ENCODE measurements around the gene SYNE3.

SYNE3 gene, protein sequence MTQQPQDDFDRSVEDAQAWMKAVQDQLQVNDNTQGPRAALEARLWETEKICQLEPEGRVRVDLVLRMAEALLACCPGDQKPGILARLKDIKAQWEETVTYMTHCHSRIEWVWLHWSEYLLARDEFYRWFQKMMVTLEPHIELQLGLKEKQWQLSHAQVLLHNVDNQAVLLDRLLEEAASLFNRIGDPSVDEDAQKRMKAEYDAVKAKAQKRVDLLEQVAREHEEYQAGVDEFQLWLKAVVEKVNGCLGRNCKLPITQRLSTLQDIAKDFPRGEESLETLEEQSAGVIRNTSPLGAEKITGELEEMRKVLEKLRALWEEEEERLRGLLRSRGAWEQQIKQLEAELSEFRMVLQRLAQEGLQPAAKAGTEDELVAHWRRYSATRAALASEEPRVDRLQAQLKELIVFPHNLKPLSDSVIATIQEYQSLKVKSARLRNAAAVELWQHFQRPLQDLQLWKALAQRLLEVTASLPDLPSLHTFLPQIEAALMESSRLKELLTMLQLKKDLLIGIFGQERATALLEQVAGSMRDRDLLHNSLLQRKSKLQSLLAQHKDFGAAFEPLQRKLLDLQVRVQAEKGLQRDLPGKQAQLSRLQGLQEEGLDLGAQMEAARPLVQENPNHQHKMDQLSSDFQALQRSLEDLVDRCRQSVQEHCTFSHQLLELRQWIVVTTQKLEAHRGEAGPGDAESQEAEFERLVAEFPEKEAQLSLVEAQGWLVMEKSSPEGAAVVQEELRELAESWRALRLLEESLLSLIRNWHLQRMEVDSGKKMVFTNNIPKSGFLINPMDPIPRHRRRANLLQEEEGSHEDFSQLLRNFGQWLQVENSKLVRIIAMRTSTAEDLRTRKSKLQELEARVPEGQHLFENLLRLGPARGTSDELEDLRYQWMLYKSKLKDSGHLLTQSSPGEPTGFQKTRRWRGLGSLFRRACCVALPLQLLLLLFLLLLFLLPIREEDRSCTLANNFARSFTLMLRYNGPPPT

DNA sequence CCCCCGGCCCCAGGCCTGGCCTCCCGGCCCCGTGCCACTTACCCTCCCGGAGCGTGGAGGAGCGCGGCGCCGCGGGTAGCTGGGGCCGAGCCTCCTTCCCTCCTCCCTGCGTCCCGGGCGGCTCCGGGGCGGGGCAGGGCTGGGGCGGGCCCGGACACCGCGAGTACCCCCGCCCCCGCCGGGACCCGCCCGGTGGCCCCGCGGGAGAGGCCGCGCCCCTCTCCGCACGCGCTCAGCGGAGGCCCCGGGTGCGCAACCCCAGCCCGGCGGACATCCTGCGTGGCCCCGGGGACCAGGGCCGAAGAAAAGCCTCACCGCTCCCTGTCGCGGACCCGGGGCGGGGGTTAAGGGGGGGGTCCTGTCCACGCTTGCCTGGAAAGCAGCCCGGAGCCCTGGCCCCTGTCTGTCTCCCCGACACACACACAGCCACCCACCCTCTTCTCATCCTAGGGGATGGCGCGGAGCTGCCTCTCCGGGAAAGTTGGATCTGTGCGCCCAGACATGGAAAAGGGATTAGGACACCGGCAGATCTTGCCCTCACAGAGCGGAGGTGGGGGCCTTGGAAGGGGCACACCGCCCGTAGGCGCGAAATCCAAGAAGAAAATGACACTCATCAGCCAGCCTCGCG is at the start of gene SYNE3:
Gene SYNE3, minus strand, starts transcription at position 97 of the 628 bp plus-strand sequence. CDS start 40,829 bp downstream, outside the sequence.
- Histone ChIP-seq H3K27me3 (ENCODE audit: control insufficient read depth, insufficient read depth, low read length) (peaks cover 37% of the 10 kb centered on the region), H3K36me3 (ENCODE audit: control insufficient read depth, insufficient read depth, low read length) (no peaks in the 10 kb centered on the region), H3K9ac (ENCODE audit: low read length) (peak within 1 kb of the TSS; percentile 12), H3K27ac (ENCODE audit: low read depth, low read length) (no peak within 1 kb of the TSS), H3K9me3 (ENCODE audit: control insufficient read depth, insufficient read depth, low read depth, low read length) (no peaks in the 10 kb centered on the region), H3K4me1 (ENCODE audit: control insufficient read depth, insufficient read depth, low read length) (peaks cover 24% of the 10 kb centered on the region), H3K4me3 (ENCODE audit: low read depth, low read length) (peak within 1 kb of the TSS; percentile 57)

DNA sequence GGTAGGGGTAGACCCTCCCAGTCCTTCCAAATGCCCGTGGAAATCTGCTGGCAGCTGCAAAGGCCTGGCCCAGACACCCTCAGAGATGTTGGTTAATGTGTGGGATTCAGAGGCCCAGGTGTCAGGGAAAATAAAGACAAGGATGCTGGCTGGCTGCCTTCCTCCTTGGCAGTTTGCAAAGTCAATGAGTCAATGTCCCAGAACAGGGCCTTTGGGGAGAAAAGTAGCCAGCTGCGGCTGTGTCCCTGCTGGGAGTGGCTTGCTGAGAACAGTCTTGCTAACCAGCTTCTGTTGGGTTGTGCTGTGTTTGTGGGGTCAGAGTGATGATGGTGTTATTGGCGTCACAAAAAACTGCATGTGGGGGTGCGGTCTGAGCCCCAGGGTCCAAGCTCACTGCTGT is 47.6 kb upstream of the SYNE3 start:
- Histone ChIP-seq H3K27ac (ENCODE audit: low read depth, low read length) (no peak overlapping the region), H3K36me3 (ENCODE audit: control insufficient read depth, insufficient read depth, low read length) (no peaks in the 10 kb centered on the region), H3K9ac (ENCODE audit: low read length) (no peak overlapping the region), H3K4me1 (ENCODE audit: control insufficient read depth, insufficient read depth, low read length) (peaks cover 10% of the 10 kb centered on the region), H3K27me3 (ENCODE audit: control insufficient read depth, insufficient read depth, low read length) (peaks cover 3% of the 10 kb centered on the region; the same call in 1 of the 2 replicates), H3K4me3 (ENCODE audit: low read depth, low read length) (no peak overlapping the region), H3K9me3 (ENCODE audit: control insufficient read depth, insufficient read depth, low read depth, low read length) (no peaks in the 10 kb centered on the region)

DNA sequence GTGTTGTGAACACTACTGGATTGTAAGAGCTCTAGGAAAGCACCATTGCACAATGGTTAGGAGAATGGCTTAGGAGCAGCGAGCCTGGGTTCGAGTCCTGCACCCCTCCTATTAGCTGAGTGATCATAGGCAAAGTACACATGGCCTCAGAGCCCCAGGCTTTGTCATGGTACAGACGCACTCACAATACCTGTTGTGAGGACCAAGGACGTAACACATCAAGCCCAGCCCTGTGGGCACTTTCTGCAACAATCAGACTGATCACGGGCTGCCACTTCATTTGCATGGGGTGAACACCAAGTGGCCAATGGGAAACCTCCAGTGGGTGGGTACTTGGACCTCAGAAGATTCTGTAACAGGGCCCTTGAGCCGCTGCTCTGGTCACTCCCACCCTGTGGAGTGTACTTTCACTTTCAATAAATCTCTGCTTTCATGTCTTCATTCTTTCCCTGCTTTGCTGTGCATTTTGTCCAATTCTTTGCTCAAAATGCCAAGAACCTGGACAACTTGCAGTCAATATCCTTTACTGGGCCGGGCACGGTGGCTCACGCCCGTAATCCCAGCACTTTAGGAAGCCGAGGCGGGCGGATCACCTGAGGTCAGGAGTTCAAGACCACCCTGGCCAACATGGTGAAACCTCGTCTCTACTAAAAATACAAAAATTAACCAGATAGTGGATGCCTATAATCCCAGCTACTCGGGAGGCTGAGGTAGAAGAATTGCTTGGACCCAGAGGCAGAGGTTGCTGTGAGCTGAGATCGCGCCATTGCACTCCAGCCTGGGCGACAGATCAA is 46.6 kb upstream of the SYNE3 start:
- peaks cover 10% of the 10 kb centered on the region for H3K4me1 ChIP-seq (ENCODE audit: control insufficient read depth, insufficient read depth, low read length)
- peaks cover 3% of the 10 kb centered on the region; the same call in 1 of the 2 replicates for H3K27me3 ChIP-seq (ENCODE audit: control insufficient read depth, insufficient read depth, low read length)
- no peak overlapping the region for H3K27ac ChIP-seq (ENCODE audit: low read depth, low read length)
- H3K9me3 ChIP-seq (ENCODE audit: control insufficient read depth, insufficient read depth, low read depth, low read length): no peaks in the 10 kb centered on the region
- H3K36me3 ChIP-seq (ENCODE audit: control insufficient read depth, insufficient read depth, low read length): no peaks in the 10 kb centered on the region
- no peak overlapping the region for H3K9ac ChIP-seq (ENCODE audit: low read length)
- no peak overlapping the region for H3K4me3 ChIP-seq (ENCODE audit: low read depth, low read length)

DNA sequence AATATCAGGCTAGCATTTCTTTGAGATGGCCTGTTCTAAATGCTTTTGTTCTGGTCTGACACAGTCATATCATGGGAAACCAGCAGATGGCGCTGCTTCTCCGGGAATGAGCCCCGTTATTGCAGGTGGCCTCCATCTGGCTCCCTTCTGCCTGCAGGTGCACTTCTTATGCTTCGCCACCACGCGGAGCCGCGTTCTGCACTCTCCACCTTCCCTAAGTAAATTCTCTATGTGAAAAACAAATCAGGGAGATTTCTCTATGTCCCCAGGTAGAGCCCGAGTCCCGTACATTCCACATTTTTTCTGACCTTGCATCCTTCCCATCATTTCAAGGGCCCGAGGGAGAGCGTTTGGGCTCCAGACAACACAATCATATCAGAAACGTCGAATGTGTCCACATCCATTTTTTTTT is 44.6 kb upstream of the SYNE3 start:
- no peaks in the 10 kb centered on the region for H3K36me3 ChIP-seq (ENCODE audit: control insufficient read depth, insufficient read depth, low read length)
- no peak overlapping the region for H3K27ac ChIP-seq (ENCODE audit: low read depth, low read length)
- H3K27me3 ChIP-seq (ENCODE audit: control insufficient read depth, insufficient read depth, low read length): peaks cover 13% of the 10 kb centered on the region
- H3K4me3 ChIP-seq (ENCODE audit: low read depth, low read length): no peak overlapping the region
- H3K9me3 ChIP-seq (ENCODE audit: control insufficient read depth, insufficient read depth, low read depth, low read length): no peaks in the 10 kb centered on the region
- peaks cover 10% of the 10 kb centered on the region for H3K4me1 ChIP-seq (ENCODE audit: control insufficient read depth, insufficient read depth, low read length)
- H3K9ac ChIP-seq (ENCODE audit: low read length): no peak overlapping the region

DNA sequence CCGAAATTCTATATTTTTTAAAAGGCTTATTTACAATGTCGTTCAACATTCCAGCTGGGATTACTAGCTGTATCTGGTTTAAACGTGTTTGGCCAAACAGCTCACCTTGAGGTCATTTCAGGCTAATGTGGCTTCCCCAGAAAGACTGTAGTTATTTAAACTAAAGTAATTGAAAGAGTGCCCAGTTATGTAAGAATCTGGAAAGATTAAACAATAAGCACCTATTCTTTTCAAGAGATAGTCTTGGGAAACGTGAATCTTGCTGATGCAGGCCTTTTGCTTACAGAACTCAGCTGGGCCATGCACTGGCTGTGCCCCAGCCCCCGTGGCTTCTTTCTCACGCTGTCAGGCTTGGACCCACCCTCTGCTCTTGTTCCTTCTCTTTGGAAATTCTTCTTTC is 42.8 kb upstream of the SYNE3 start:
- H3K27ac ChIP-seq (ENCODE audit: low read depth, low read length): no peak overlapping the region
- no peaks in the 10 kb centered on the region for H3K9me3 ChIP-seq (ENCODE audit: control insufficient read depth, insufficient read depth, low read depth, low read length)
- H3K27me3 ChIP-seq (ENCODE audit: control insufficient read depth, insufficient read depth, low read length): peaks cover 22% of the 10 kb centered on the region
- no peak overlapping the region for H3K4me3 ChIP-seq (ENCODE audit: low read depth, low read length)
- H3K36me3 ChIP-seq (ENCODE audit: control insufficient read depth, insufficient read depth, low read length): no peaks in the 10 kb centered on the region
- H3K4me1 ChIP-seq (ENCODE audit: control insufficient read depth, insufficient read depth, low read length): peaks cover 10% of the 10 kb centered on the region
- H3K9ac ChIP-seq (ENCODE audit: low read length): no peak overlapping the region

DNA sequence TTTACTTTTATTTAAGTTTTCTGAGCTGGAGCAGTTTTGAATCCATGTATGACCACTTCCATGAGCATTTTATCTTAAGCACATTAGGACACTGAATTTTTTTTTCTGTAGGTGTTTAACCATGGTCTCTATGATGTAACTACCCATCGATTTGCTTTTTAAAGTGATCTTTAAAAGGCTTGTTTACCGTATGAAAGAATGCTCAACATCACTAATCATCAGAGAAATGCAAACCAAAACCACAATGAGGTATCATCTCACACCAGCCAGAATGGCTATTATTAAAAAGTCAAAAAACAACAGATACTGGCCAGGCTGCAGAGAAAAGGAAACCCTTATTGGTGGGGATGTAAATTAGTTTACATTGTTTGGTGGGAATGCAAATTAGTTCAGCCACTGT is 41.4 kb upstream of the SYNE3 start:
- Histone ChIP-seq H3K36me3 (ENCODE audit: control insufficient read depth, insufficient read depth, low read length) (no peaks in the 10 kb centered on the region), H3K27ac (ENCODE audit: low read depth, low read length) (no peak overlapping the region), H3K9me3 (ENCODE audit: control insufficient read depth, insufficient read depth, low read depth, low read length) (no peaks in the 10 kb centered on the region), H3K4me3 (ENCODE audit: low read depth, low read length) (no peak overlapping the region), H3K4me1 (ENCODE audit: control insufficient read depth, insufficient read depth, low read length) (peaks cover 6% of the 10 kb centered on the region), H3K27me3 (ENCODE audit: control insufficient read depth, insufficient read depth, low read length) (peaks cover 35% of the 10 kb centered on the region), H3K9ac (ENCODE audit: low read length) (no peak overlapping the region)

DNA sequence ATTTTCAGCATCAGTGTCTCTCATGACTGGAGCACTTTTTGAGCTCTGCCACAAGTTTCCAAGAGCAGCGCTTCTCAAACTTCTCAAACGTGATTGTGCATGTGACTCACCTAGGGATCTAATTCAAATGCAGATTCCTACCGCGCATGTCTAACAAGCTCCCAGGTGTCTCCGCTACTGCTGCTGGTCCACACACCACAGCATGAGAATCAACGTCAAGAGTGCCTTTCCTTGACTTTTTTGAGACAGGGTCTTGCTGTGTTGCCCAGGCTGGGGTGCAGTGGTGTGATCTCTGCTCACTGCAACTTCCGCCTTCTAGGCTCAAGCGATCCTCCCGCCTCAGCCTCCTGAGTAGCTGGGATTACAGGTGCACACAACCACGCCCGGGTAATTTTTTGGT is 40.8 kb upstream of the SYNE3 start:
- no peak overlapping the region for H3K27ac ChIP-seq (ENCODE audit: low read depth, low read length)
- H3K36me3 ChIP-seq (ENCODE audit: control insufficient read depth, insufficient read depth, low read length): no peaks in the 10 kb centered on the region
- no peak overlapping the region for H3K9ac ChIP-seq (ENCODE audit: low read length)
- peaks cover 3% of the 10 kb centered on the region; the same call in 1 of the 2 replicates for H3K4me1 ChIP-seq (ENCODE audit: control insufficient read depth, insufficient read depth, low read length)
- no peak overlapping the region for H3K4me3 ChIP-seq (ENCODE audit: low read depth, low read length)
- peaks cover 39% of the 10 kb centered on the region for H3K27me3 ChIP-seq (ENCODE audit: control insufficient read depth, insufficient read depth, low read length)
- H3K9me3 ChIP-seq (ENCODE audit: control insufficient read depth, insufficient read depth, low read depth, low read length): no peaks in the 10 kb centered on the region

DNA sequence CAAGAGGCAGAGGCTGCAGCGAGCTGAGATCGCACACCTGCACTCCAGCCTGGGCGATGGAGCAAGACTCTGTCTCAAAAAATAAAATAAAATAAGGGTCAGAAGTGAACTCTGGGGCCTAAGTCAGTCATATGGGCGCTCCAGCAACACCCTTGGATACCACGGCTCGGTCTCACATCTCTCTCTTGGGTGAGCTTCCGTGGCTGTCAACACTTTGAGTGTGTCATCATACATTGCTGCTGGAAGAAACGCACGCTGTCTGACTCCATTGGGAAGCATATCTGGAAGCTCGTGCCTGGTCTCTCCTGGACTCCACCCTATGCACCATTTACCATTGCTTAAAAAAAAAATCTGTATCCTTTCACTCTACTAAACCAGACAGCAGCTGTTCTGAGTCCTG is 38.6 kb upstream of the SYNE3 start:
- Histone ChIP-seq H3K4me1 (ENCODE audit: control insufficient read depth, insufficient read depth, low read length) (no peaks in the 10 kb centered on the region), H3K27ac (ENCODE audit: low read depth, low read length) (no peak overlapping the region), H3K27me3 (ENCODE audit: control insufficient read depth, insufficient read depth, low read length) (peaks cover 39% of the 10 kb centered on the region), H3K4me3 (ENCODE audit: low read depth, low read length) (no peak overlapping the region), H3K9ac (ENCODE audit: low read length) (no peak overlapping the region), H3K9me3 (ENCODE audit: control insufficient read depth, insufficient read depth, low read depth, low read length) (peaks cover 4% of the 10 kb centered on the region), H3K36me3 (ENCODE audit: control insufficient read depth, insufficient read depth, low read length) (no peaks in the 10 kb centered on the region)

DNA sequence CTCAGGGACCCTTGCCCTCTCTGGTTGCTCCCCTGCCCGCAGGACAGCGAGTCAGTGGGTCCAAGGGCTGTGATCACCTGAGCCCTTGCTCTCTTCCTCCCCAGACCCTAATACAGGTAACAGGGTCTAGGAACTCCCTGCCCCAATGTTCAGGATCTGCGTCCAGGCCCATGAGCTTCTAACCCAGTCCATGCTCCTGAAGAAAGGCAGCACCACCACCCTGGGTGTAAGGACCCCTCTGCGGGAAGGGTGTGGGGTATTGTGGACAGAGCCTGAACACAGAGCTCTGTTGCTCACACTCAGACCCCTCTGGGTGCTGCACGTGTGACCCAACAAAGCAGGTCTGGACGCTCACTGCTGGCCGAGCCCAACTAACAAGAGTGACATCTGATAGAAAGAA is 36.7 kb upstream of the SYNE3 start:
- Histone ChIP-seq H3K9me3 (ENCODE audit: control insufficient read depth, insufficient read depth, low read depth, low read length) (peaks cover 4% of the 10 kb centered on the region), H3K36me3 (ENCODE audit: control insufficient read depth, insufficient read depth, low read length) (peaks cover 3% of the 10 kb centered on the region; the same call in 1 of the 2 replicates), H3K9ac (ENCODE audit: low read length) (no peak overlapping the region), H3K27me3 (ENCODE audit: control insufficient read depth, insufficient read depth, low read length) (peaks cover 41% of the 10 kb centered on the region), H3K27ac (ENCODE audit: low read depth, low read length) (no peak overlapping the region), H3K4me3 (ENCODE audit: low read depth, low read length) (no peak overlapping the region), H3K4me1 (ENCODE audit: control insufficient read depth, insufficient read depth, low read length) (no peaks in the 10 kb centered on the region)

DNA sequence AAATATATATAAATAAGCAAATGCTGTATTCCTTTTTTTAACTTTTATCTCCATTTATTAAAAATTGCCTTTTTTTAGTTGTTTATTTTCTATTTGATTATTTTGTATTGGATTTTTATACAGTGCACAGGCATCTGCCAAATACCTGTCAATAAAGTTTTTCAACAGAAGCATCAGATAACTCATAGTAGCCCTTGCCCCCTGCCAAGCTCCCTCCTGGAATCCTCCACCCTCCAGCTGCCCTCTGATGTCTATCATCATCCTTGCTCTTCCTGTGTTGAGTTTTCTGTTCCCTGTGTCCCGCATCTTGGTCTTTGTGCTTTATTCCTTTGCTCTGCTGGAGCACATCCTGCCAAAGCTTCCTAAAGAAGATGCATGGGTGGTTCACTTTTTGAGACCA is 35.0 kb upstream of the SYNE3 start:
- Histone ChIP-seq H3K4me3 (ENCODE audit: low read depth, low read length) (no peak overlapping the region), H3K27me3 (ENCODE audit: control insufficient read depth, insufficient read depth, low read length) (peaks cover 38% of the 10 kb centered on the region), H3K36me3 (ENCODE audit: control insufficient read depth, insufficient read depth, low read length) (peaks cover 3% of the 10 kb centered on the region; the same call in 1 of the 2 replicates), H3K27ac (ENCODE audit: low read depth, low read length) (no peak overlapping the region), H3K9ac (ENCODE audit: low read length) (no peak overlapping the region), H3K4me1 (ENCODE audit: control insufficient read depth, insufficient read depth, low read length) (peaks cover 11% of the 10 kb centered on the region), H3K9me3 (ENCODE audit: control insufficient read depth, insufficient read depth, low read depth, low read length) (peaks cover 4% of the 10 kb centered on the region)

Data from HUES6 (cell line).